Endothelial cell (in vitro differentiated cells): ENCODE measurements around the gene TEX14. TPM values are rescaled to one million over a fixed set of nuclear protein-coding genes. Genes with fewer than 3 reads are reported as not detected.
"Not testable (repeated sequence)": the region's sequence is repeated elsewhere in the genome, so short reads cannot be mapped to it uniquely, and the experiment has no call there.

Experiments used
- DNase-seq: peaks from one replicate; pipeline ENCODE4 v3.0.0; 2021; ENCODE audit warnings: low spot score
- H3K27ac Mint-ChIP-seq: one replicate; pipeline ENCODE4 v1.8.0; 2021; ENCODE audit warnings: mixed read lengths, inconsistent platforms; ENCODE audit not compliant: unreplicated experiment
- H3K27me3 Mint-ChIP-seq: one replicate; pipeline ENCODE4 v1.8.0; 2021; ENCODE audit warnings: mild to moderate bottlenecking, moderate library complexity, mixed read lengths, inconsistent platforms; ENCODE audit not compliant: unreplicated experiment
- H3K36me3 Mint-ChIP-seq: one replicate; pipeline ENCODE4 v1.8.0; 2021; ENCODE audit warnings: mild to moderate bottlenecking, low read depth, mixed read lengths, inconsistent platforms; ENCODE audit not compliant: unreplicated experiment
- H3K4me1 Mint-ChIP-seq: one replicate; pipeline ENCODE4 v1.8.0; 2021; ENCODE audit warnings: mild to moderate bottlenecking, mixed read lengths, inconsistent platforms; ENCODE audit not compliant: unreplicated experiment
- H3K4me3 Mint-ChIP-seq: one replicate; pipeline ENCODE4 v1.8.0; 2021; ENCODE audit warnings: mild to moderate bottlenecking, mixed read lengths, inconsistent platforms; ENCODE audit not compliant: unreplicated experiment
- H3K9me3 Mint-ChIP-seq: one replicate; pipeline ENCODE4 v1.8.0; 2021; ENCODE audit warnings: mixed read lengths, inconsistent platforms; ENCODE audit not compliant: unreplicated experiment
- total RNA-seq: library from RNA; stranded (reverse); fragmentation: NEBNext Ultra II Directional; extraction: Animal tissue kit (Norgen Biotek cat#: 25700); gene quantifications from one replicate; pipeline ENCODE4 v1.2.1, GENCODE V29; 2021; ENCODE audit not compliant: unreplicated experiment
- TF ChIP-seq, protein P1 (sequence below): fragments of 200-600 bp; sonication (generic); IDR thresholded peaks from one replicate; pipeline ENCODE4 v1.5.0; 2021; ENCODE audit warnings: antibody characterized with exemption; ENCODE audit not compliant: unreplicated experiment

TEX14 gene
- total RNA-seq, 1 donor from 2014 or later = 0.21 TPM

- peaks cover 10% of the 10 kb centered on the region for H3K36me3 Mint-ChIP-seq
- H3K27ac Mint-ChIP-seq = no peak overlapping the region
- H3K9me3 Mint-ChIP-seq = peaks cover 5% of the 10 kb centered on the region
- H3K27me3 Mint-ChIP-seq = peaks cover 9% of the 10 kb centered on the region
- H3K4me1 Mint-ChIP-seq = peaks cover 12% of the 10 kb centered on the region
- TF ChIP-seq, protein P1, sequence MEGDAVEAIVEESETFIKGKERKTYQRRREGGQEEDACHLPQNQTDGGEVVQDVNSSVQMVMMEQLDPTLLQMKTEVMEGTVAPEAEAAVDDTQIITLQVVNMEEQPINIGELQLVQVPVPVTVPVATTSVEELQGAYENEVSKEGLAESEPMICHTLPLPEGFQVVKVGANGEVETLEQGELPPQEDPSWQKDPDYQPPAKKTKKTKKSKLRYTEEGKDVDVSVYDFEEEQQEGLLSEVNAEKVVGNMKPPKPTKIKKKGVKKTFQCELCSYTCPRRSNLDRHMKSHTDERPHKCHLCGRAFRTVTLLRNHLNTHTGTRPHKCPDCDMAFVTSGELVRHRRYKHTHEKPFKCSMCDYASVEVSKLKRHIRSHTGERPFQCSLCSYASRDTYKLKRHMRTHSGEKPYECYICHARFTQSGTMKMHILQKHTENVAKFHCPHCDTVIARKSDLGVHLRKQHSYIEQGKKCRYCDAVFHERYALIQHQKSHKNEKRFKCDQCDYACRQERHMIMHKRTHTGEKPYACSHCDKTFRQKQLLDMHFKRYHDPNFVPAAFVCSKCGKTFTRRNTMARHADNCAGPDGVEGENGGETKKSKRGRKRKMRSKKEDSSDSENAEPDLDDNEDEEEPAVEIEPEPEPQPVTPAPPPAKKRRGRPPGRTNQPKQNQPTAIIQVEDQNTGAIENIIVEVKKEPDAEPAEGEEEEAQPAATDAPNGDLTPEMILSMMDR = no peak
- H3K4me3 Mint-ChIP-seq = no peak overlapping the region
- DNase-seq = no peak
Measured at GRCh38 chr17:58661499-58661898, 30.3 kb downstream of the TEX14 start.

DNA sequence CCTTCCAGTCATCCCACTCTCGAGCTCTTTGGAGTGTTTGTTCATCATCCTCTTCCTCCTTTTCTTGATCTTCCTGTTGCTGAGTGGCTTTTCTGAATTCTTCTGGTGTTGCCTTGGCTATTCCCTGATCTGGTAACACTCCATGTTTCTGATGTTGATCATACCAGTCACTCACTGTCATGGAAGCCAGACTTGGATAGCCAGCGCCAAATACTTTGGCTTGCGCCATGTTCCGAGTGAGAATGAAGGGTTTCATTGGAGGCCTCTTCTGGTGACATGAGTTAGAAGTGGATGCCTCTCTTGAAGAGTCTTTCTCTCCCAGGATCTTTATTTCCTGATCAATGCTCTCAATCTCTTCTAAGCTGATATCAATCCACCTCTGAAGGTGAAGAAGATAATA, 31.2 kb downstream of the TEX14 start:
- TF ChIP-seq, protein P1 = no peak
- Mint-ChIP-seq H3K4me3 (no peak overlapping the region), H3K27ac (no peak overlapping the region)

DNA sequence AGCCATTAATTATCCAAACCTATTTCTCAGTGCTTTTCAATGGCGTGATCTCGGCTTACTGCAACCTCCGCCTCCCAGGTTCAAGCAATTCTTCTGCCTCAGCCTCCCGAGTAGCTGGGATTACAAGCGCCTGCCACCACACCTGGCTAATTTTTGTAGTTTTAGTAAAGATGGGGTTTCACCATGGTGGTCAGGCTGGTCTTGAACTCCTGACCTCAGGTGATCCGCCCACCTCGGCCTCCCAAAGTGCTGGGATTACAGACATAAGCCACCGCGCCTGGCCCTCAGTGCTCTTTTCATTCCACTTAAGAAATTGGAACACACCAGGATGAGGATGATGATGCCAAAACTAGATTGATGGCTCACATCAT, 32.1 kb downstream of the TEX14 start:
- H3K27me3 Mint-ChIP-seq, H3K9me3 Mint-ChIP-seq, H3K36me3 Mint-ChIP-seq, DNase-seq: not testable (repeated sequence)
- Mint-ChIP-seq H3K4me1 (peaks cover 12% of the 10 kb centered on the region), H3K4me3 (peak overlapping the region; percentile 84), H3K27ac (peak overlapping the region; percentile 100)

More for the DNA sequence above, 31.2 kb downstream of the TEX14 start:
- Mint-ChIP-seq H3K27me3 (peaks cover 11% of the 10 kb centered on the region), H3K4me1 (peaks cover 12% of the 10 kb centered on the region), H3K36me3 (peaks cover 10% of the 10 kb centered on the region), H3K9me3 (peaks cover 5% of the 10 kb centered on the region)
- DNase-seq = no peak

GRCh38 chr17:58658804-58659713, 32.8 kb downstream of the TEX14 start:
- peaks cover 5% of the 10 kb centered on the region for H3K9me3 Mint-ChIP-seq
- H3K27ac Mint-ChIP-seq = peak overlapping the region; percentile 100
- TF ChIP-seq, protein P1 = no peak
- DNase-seq = peak; percentile 75
- peak overlapping the region; percentile 84 for H3K4me3 Mint-ChIP-seq
- peaks cover 9% of the 10 kb centered on the region for H3K27me3 Mint-ChIP-seq
- peaks cover 12% of the 10 kb centered on the region for H3K4me1 Mint-ChIP-seq
- H3K36me3 Mint-ChIP-seq = peaks cover 7% of the 10 kb centered on the region

GRCh38 chr17:58657962-58658803, 33.7 kb downstream of the TEX14 start:
- H3K4me1 Mint-ChIP-seq = peaks cover 12% of the 10 kb centered on the region
- H3K27me3 Mint-ChIP-seq, H3K36me3 Mint-ChIP-seq, DNase-seq, H3K27ac Mint-ChIP-seq, H3K9me3 Mint-ChIP-seq: not testable (repeated sequence)
- peak overlapping the region; percentile 12 for H3K4me3 Mint-ChIP-seq
